Esophagus squamous epithelium (tissue), 5 donors: ENCODE data around the gene KCNK3. TPM values are rescaled to one million over a fixed set of nuclear protein-coding genes. Genes with fewer than 3 reads are reported as not detected.

Source experiments
- DNase-seq: peaks from one replicate; lab custom pipeline; 2025; lab: John Stamatoyannopoulos, UW
- H3K27ac ChIP-seq, 4 donors: fragments of 200-600 bp; sonication (generic); one replicate each; pipeline ENCODE4 v1.5.1; 2016 to 2019; ENCODE audit warnings: mild to moderate bottlenecking in 1 of 4
- H3K27me3 ChIP-seq, 4 donors: fragments of 200-600 bp; sonication (generic); 1 replicate in 3 of 4; 2 replicates in 1 of 4; pipeline versions ENCODE4 v1.5.1 to v1.6.0; 2017 to 2021; ENCODE audit warnings: antibody characterized with exemption in 1 of 4
- H3K36me3 ChIP-seq, 3 donors: fragments of 200-600 bp; sonication (generic); one replicate each; pipeline ENCODE4 v1.5.1; 2016 to 2019
- H3K4me1 ChIP-seq, 3 donors: fragments of 200-600 bp; sonication (generic); one replicate each; pipeline ENCODE4 v1.5.1; 2017 to 2019
- H3K4me3 ChIP-seq, 4 donors: fragments of 200-600 bp; sonication (generic); 1 replicate in 3 of 4; 2 replicates in 1 of 4; pipeline ENCODE4 v1.5.1; 2016 to 2019; ENCODE audit warnings: mild to moderate bottlenecking in 2 of 4, moderate library complexity in 1 of 4
- H3K9me3 ChIP-seq, 3 donors: fragments of 200-600 bp; sonication (generic); one replicate each; pipeline ENCODE4 v1.5.1; 2016 to 2019
- POLR2A ChIP-seq, 4 donors: fragments of 450-650 bp; IDR thresholded peaks; one replicate each; pipeline ENCODE4 v1.6.1; 2017; ENCODE audit warnings: antibody characterized with exemption in 4 of 4, mild to moderate bottlenecking in 4 of 4, moderate library complexity in 3 of 4
- WGBS, 2 donors: methylation state at CpG; one replicate each; pipeline ENCODE4 v1.1.5; 2018; 5-methylcytosine and 5-hydroxymethylcytosine counted together
- intact Hi-C: fragments of 100-400 bp; cut with DNase I; formaldehyde crosslinking; loops from one replicate; pipeline ENCODE4 v1.15.0; 2022
- total RNA-seq, 4 donors: library from RNA; depleted of rRNA; stranded (reverse); fragments of >200 nt; gene quantifications; one replicate each; pipeline ENCODE4 v1.1.0, GENCODE V29; 2016
- TF ChIP-seq, protein P1 (sequence below), 6 experiments: fragments of 450-650 bp in 4 of 6; fragments of 200-600 bp in 2 of 6; sonication (generic) in 2 of 6; IDR thresholded peaks; one replicate each; pipeline ENCODE4 v1.5.1; 2016 to 2019; ENCODE audit warnings: antibody characterized with exemption in 6 of 6, mild to moderate bottlenecking in 4 of 6, moderate library complexity in 4 of 6
- donor health status: DM: yes; HTN: yes; CAD: no.

The KCNK3 gene
- total RNA-seq, 4 donors from 2014 or later = 0.66 to 1.6 (median 0.84) TPM

DNA sequence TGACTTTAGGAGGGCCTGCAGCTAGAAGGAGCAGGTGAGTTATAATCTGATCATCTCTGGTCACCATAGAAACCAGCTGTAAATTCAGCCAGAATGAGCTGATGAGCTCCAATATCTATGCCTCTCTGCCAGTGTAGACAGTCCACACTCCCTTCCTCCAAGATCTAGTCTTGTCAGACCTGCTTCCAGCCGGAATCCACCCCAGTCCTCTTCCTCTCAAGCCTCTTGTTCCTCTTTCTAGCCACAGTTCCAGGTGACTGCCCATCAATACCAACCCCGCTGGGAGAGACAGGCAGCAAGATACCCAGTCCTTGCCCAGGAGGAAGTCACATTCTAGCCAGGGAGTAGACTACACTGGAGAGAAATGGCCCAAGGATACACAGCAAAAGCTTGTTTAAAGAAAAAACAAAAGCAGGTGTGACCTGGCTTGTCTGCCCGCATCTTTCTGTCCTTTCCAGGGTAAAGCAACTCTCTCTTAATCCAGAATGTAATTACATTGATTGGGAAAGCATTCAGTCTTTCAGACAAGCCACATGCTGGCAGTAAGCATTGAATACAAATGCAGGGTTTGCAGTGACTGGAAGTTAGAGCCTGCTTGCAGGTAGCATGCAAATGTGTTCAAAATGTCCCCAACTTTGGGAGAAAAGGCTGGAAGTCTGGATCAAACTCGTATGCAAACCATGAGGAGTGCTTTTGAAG, 62.6 kb downstream of the KCNK3 start:
- Histone ChIP-seq H3K4me3 (no peak overlapping the region), H3K27me3 (no peaks in the 10 kb centered on the region), H3K4me1 (peaks cover 0 to 58% (median 24%) of the 10 kb centered on the region in 3 donors), H3K9me3 (no peaks in the 10 kb centered on the region), H3K36me3 (no peaks in the 10 kb centered on the region), H3K27ac (peak overlapping the region; percentile 9 to 49 (median 20))
- TF ChIP-seq, protein P1, sequence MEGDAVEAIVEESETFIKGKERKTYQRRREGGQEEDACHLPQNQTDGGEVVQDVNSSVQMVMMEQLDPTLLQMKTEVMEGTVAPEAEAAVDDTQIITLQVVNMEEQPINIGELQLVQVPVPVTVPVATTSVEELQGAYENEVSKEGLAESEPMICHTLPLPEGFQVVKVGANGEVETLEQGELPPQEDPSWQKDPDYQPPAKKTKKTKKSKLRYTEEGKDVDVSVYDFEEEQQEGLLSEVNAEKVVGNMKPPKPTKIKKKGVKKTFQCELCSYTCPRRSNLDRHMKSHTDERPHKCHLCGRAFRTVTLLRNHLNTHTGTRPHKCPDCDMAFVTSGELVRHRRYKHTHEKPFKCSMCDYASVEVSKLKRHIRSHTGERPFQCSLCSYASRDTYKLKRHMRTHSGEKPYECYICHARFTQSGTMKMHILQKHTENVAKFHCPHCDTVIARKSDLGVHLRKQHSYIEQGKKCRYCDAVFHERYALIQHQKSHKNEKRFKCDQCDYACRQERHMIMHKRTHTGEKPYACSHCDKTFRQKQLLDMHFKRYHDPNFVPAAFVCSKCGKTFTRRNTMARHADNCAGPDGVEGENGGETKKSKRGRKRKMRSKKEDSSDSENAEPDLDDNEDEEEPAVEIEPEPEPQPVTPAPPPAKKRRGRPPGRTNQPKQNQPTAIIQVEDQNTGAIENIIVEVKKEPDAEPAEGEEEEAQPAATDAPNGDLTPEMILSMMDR (IDR thresholded peaks at IDR 0.05) = no peak
- no peak for TF ChIP-seq POLR2A (IDR thresholded peaks at IDR 0.05)
- WGBS, 2 donors = 20 to 45% methylated on average over 3 to 4 of the region's 4 CpGs
- intact Hi-C loops = no loop called here
- DNase-seq = no peak

DNA sequence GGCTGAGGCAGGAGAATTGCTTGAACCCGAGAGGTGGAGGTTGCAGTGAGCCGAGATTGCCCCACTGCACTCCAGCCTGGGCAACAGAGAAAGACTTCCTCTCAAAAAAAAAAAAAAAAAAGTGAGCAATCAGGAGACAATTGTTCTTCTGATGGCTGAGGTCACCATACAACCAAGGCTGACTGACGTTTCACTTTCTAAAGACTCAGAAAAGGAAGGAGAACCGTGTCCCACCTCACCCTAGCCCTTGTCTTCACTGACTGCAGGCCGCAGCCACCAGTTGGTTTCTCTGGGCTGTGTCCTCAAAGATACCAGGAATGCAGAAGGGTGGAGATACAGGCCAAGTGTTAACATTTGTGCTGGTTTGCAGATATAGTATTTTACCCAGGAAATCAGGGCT, 63.8 kb downstream of the KCNK3 start:
- intact Hi-C loops = no loop called here
- WGBS, 2 donors = 55 to 65% methylated on average over 5 of the region's 5 CpGs
- DNase-seq = no peak
- no peak for TF ChIP-seq POLR2A (IDR thresholded peaks at IDR 0.05)
- TF ChIP-seq, protein P1 (IDR thresholded peaks at IDR 0.05) = no peak
- Histone ChIP-seq H3K27me3 (no peaks in the 10 kb centered on the region), H3K9me3 (no peaks in the 10 kb centered on the region), H3K27ac (no peak overlapping the region), H3K4me3 (no peak overlapping the region), H3K36me3 (no peaks in the 10 kb centered on the region), H3K4me1 (peaks cover 0 to 53% (median 24%) of the 10 kb centered on the region in 3 donors)

DNA sequence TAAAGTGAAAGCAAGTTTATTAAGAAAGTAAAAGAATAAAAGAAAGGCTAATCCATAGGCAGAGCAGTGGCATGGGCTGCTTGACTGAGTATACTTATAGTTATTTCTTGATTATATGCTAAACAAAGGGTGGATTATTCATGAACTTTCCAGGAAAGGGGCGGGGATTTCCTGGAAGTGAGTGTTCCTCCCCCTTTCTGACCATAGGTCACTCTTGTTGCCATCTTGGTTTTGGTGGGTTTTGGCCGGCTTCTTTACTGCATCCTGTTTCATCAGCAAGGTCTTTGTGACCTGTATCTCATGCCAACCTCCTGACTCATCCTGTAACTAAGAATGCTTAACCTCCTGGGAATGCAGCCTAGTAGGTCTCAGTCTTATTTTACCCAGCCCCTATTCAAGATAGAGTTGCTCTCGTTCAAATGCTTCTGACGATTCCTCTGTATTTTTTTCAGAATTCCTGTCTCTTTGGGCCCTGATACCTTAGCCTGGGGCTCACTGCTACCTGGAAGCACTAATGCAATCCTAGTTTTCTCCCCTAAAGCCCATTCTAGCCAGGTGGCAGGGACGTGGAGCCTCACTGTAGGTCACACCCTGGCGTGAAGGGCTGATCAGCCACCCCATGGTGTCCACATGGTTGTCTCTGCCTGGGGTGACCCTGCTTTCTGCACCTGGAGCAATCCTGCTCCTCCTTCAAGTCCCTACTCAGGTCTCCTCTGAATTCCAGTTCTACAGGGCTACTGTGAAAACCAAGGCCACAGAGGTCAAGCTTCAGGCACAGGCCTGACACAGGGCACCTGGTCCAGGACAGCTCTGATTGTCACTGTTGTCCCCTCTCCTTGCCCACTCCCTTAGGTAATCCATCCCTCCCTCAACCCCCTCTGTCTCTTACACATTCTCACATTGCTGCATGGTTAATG, 65.6 kb downstream of the KCNK3 start:
- no peak for TF ChIP-seq POLR2A (IDR thresholded peaks at IDR 0.05)
- TF ChIP-seq, protein P1 (IDR thresholded peaks at IDR 0.05) = no peak
- H3K4me3 ChIP-seq = no peak overlapping the region
- H3K36me3 ChIP-seq = no peaks in the 10 kb centered on the region
- no peak for DNase-seq
- H3K27ac ChIP-seq = peak overlapping the region; percentile 68 to 89 (median 77)
- no peaks in the 10 kb centered on the region for H3K9me3 ChIP-seq
- intact Hi-C loops = no loop called here
- H3K27me3 ChIP-seq = no peaks in the 10 kb centered on the region
- WGBS, 2 donors = 39 to 54% methylated on average over 6 of the region's 6 CpGs
- peaks cover 0 to 54% (median 25%) of the 10 kb centered on the region in 3 donors for H3K4me1 ChIP-seq

DNA sequence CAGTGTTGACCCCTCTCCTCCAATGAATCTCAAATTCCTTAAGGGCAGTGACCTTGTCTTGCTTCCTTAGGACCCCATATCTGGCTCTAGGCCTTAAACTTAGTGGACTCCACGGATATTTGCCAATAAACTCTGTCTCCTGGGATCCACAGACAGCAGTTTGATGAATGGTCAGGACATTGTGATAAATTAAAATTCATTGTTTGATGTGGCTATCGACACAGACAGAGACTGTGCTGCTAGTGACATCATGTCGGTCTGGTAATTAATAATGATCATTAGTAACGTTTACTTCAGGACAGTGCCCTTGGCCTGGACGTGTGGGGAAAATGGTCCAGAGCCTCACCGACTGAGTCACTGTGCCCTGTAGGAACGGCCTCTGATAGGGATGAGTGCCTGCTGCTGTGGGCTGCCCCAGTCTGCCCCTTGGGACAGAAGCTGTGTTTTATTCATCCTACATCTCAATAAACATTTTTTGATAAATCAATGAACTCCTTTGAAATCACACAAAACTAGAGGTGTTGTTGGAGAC, 66.3 kb downstream of the KCNK3 start:
- intact Hi-C loops = no loop called here
- no peak for DNase-seq
- 62 to 84% methylated on average over 6 to 7 of the region's 7 CpGs for WGBS, 2 donors
- no peaks in the 10 kb centered on the region for H3K27me3 ChIP-seq
- no peaks in the 10 kb centered on the region for H3K36me3 ChIP-seq
- H3K4me3 ChIP-seq = no peak overlapping the region
- TF ChIP-seq, protein P1 (IDR thresholded peaks at IDR 0.05) = no peak
- no peak for TF ChIP-seq POLR2A (IDR thresholded peaks at IDR 0.05)
- H3K9me3 ChIP-seq = no peaks in the 10 kb centered on the region
- H3K4me1 ChIP-seq = peaks cover 0 to 61% (median 31%) of the 10 kb centered on the region in 3 donors
- H3K27ac ChIP-seq = peak overlapping the region; percentile 68 to 89 (median 77)
